AG20443 (cell line): ENCODE measurements around the gene SELENOF.
"Not testable (repeated sequence)": the region's sequence is repeated elsewhere in the genome, so short reads cannot be mapped to it uniquely, and the experiment has no call there.

ENCODE experiments used
- DNase-seq: peaks from one replicate; pipeline ENCODE4 v3.0.0; 2012; ENCODE audit warnings: low spot score, mixed read lengths

Gene SELENOF

DNA sequence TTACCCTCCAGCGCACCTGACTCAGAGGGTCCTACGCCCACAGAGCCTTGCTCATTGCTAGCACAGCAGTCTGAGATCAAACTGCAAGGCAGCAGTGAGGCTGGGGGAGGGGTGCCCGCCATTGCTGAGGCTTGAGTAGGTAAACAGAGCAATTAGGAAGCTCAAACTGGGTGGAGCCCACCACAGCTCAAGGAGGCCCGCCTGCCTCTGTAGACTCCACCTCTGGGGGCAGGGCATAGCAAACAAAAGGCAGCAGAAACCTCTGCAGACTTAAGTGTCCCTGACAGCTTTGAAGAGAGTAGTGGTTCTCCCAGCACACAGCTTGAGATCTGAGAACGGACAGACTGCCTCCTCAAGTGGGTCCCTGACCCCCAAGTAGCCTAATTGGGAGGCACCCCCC lies 99.8 kb downstream of the SELENOF start:
- not testable (repeated sequence) for DNase-seq
